Activated CD4-positive, alpha-beta T cell treated with anti-CD3 and anti-CD28 coated beads, Interleukin-2, amount 10 ng/mL, durations not matched to agents 24 days and 14 days (primary cell): ENCODE results near the gene POFUT2. TPM values are rescaled to one million over a fixed set of nuclear protein-coding genes. Genes with fewer than 3 reads are reported as not detected.

Experiments
- total RNA-seq: library from RNA; stranded (reverse); gene quantifications from 2 replicates; pipeline ENCODE4 v1.2.3, GENCODE V29; 2022

POFUT2 gene
- total RNA-seq, 1 donor from 2014 or later: 17.9 TPM

Other genes starting within 250 kb of the POFUT2 start
- 21.8 and 24.6 TPM in 2 replicates for gene ADARB1, start 213.3 kb downstream of the POFUT2 start, total RNA-seq
- 3.1 and 3.2 TPM in 2 replicates for gene COL18A1, start 117.3 kb upstream of the POFUT2 start, total RNA-seq